ENCODE results near the gene GSTT4. TPM values are rescaled to one million over a fixed set of nuclear protein-coding genes. Genes with fewer than 3 reads are reported as not detected.
A peak's percentile ranks its signal among the peaks of the same experiment; 100 is the strongest.

GSTT4 gene
- not detected for total RNA-seq
- long read RNA-seq, result 0 reads

DNA sequence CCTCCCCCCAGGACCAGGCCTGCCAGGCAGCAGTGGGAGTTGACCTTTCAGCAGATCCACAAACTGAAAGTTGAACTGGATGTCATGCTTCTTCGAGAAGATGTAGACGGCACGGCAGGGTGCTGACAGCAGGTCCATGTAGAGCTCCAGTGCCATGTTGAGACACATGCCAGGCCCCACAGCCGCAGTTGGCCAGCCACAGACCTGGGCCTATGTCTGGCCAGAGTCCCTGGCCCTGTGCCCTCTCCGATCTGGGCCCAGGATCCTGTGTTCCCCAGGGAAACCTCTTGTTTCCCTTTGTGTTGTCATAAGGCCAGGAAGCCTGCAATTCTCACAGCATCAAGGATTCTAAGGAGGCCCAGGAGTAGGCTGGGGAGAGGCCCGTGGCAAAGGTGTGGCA lies at the start of gene GSTT4:
Gene GSTT4, minus strand, starts transcription at position 253 of the 400 bp plus-strand sequence. Its CDS starts 97 bp downstream, at position 156.
- ATAC-seq (peak in 2 of 4 donors; percentile 41 to 42), DNase-seq (no peak)
- intact Hi-C loops (cut with DNase I), result no loop called here
- 63% methylated on average over 6 of the region's 6 CpGs for WGBS (ENCODE audit: insufficient coverage, low coverage, low lambda C conversion rate, missing lambda C conversion rate)
- Histone ChIP-seq H3K9me3 (no peaks in the 10 kb centered on the region), H3K4me3 (no peak within 1 kb of the TSS), H3K4me1 (no peaks in the 10 kb centered on the region), H3K27me3 (no peaks in the 10 kb centered on the region), H3K36me3 (no peaks in the 10 kb centered on the region), H3K27ac (no peak within 1 kb of the TSS)
- no peak for TF ChIP-seq POLR2A (IDR thresholded peaks at IDR 0.05)
- TF ChIP-seq, protein P1, sequence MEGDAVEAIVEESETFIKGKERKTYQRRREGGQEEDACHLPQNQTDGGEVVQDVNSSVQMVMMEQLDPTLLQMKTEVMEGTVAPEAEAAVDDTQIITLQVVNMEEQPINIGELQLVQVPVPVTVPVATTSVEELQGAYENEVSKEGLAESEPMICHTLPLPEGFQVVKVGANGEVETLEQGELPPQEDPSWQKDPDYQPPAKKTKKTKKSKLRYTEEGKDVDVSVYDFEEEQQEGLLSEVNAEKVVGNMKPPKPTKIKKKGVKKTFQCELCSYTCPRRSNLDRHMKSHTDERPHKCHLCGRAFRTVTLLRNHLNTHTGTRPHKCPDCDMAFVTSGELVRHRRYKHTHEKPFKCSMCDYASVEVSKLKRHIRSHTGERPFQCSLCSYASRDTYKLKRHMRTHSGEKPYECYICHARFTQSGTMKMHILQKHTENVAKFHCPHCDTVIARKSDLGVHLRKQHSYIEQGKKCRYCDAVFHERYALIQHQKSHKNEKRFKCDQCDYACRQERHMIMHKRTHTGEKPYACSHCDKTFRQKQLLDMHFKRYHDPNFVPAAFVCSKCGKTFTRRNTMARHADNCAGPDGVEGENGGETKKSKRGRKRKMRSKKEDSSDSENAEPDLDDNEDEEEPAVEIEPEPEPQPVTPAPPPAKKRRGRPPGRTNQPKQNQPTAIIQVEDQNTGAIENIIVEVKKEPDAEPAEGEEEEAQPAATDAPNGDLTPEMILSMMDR (IDR thresholded peaks at IDR 0.05), result no peak

DNA sequence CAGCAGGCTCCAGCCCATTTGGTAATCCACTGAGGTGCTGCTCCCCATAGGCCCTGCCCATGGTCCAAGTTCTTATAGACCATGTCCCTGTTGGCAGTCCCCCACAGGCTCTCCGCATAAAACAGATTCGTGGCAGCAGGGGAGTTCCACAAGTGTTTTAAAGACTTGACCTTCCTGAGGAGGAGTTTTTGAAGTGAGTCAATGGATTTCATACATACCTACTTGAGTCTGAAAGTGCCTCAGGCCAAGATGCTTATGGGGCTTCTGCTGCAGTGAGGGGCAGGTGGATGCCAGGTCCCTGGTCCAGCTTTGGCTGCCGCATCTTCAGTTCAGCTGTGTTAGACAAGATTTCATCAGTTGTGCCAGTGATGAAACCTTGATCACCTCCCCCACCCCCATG lies 49.1 kb upstream of the GSTT4 start:
- intact Hi-C loops (cut with DNase I), result no loop called here
- Histone ChIP-seq H3K4me3 (no peak overlapping the region), H3K9me3 (no peaks in the 10 kb centered on the region), H3K27ac (no peak overlapping the region), H3K4me1 (no peaks in the 10 kb centered on the region), H3K27me3 (no peaks in the 10 kb centered on the region), H3K36me3 (peaks cover 0 to 25% (median 9%) of the 10 kb centered on the region in 4 donors)
- 100% methylated on average over 1 of the region's 3 CpGs for WGBS (ENCODE audit: insufficient coverage, low coverage, low lambda C conversion rate, missing lambda C conversion rate)
- TF ChIP-seq, protein P1 (IDR thresholded peaks at IDR 0.05), result no peak
- TF ChIP-seq POLR2A (IDR thresholded peaks at IDR 0.05), result no peak
- ATAC-seq (no peak), DNase-seq (no peak)

DNA sequence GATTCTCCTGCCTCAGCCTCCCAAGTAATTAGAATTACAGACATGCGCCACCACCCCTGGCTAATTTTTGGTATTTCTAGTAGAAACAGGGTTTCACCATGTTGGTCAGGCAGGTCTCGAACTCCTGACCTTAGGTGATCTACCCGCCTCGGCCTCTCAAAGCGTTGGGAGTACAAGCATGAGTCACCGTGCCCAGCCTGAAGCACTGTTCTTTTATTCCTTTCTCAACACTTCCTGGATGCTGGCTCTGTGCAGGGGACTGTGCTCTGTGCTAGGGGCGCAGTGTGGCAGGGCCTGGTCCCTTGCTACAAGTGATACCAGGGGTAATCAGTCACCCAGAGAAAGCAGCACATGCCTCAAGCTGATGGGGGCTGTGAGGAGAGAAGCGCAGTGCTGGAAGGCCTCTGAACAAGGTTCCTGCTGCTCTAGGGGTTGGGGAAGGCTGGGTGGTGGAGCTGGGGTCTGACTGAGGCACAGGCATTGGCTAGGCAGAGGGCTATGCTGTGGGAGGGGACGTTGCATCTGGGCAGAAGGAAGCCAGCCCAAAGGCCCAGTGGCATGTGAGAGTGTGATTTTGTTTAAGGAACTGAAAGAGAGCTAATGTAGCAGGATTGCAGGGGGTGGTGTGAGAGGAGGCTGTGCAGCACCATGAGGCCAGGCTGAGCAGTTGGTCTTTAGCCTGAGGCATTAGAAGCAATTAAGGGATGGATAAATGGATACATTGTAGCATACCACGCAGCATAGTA lies 48.4 kb upstream of the GSTT4 start:
- DNase-seq (no peak), ATAC-seq (no peak)
- H3K27me3 ChIP-seq, result no peaks in the 10 kb centered on the region
- H3K9me3 ChIP-seq, result no peaks in the 10 kb centered on the region
- H3K36me3 ChIP-seq, result peaks cover 0 to 28% (median 9%) of the 10 kb centered on the region in 4 donors
- H3K4me3 ChIP-seq, result no peak overlapping the region
- WGBS (ENCODE audit: insufficient coverage, low coverage, low lambda C conversion rate, missing lambda C conversion rate), result 78% methylated on average over 6 of the region's 10 CpGs
- H3K4me1 ChIP-seq, result no peaks in the 10 kb centered on the region
- TF ChIP-seq, protein P1 (IDR thresholded peaks at IDR 0.05), result no peak
- no peak for TF ChIP-seq POLR2A (IDR thresholded peaks at IDR 0.05)
- intact Hi-C loops (cut with DNase I), result no loop called here
- H3K27ac ChIP-seq, result no peak overlapping the region

DNA sequence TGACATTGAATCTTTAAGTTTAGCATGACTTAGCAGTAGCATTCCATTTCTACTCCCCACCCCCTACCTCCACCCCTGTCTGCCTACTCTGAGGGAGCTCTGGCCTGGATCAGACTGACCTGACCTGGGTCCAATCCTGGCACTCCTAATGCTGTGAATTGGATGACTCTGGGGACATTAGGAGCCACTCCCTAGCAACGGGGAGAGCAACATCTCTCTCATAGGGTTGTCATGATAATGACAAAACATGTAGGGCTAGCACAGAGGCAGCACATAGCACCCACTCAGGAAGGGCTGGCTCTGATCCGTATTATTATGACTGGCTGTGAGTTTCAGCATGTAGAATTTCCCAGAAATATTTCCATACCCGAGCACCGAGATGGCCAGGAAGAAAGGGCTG lies 46.3 kb upstream of the GSTT4 start:
- no peak overlapping the region for H3K4me3 ChIP-seq
- no peak for ATAC-seq
- no peak for TF ChIP-seq POLR2A (IDR thresholded peaks at IDR 0.05)
- TF ChIP-seq, protein P1 (IDR thresholded peaks at IDR 0.05), result no peak
- H3K4me1 ChIP-seq, result no peaks in the 10 kb centered on the region
- peaks cover 0 to 33% (median 11%) of the 10 kb centered on the region in 4 donors for H3K36me3 ChIP-seq
- no peak overlapping the region for H3K27ac ChIP-seq
- WGBS (ENCODE audit: insufficient coverage, low coverage, low lambda C conversion rate, missing lambda C conversion rate), result 71% methylated on average over 1 of the region's 4 CpGs
- no peaks in the 10 kb centered on the region for H3K27me3 ChIP-seq
- no peaks in the 10 kb centered on the region for H3K9me3 ChIP-seq
- DNase-seq, result no peak
- intact Hi-C loops (cut with DNase I), result no loop called here
